Keratinocyte (primary cell): ENCODE results near the gene ZNHIT3. TPM values are rescaled to one million over a fixed set of nuclear protein-coding genes. Genes with fewer than 3 reads are reported as not detected.

ENCODE experiments used
- DNase-seq: peaks from one replicate; pipeline ENCODE4 v3.0.0-alpha.2; 2011; ENCODE audit warnings: low read depth, missing footprints, low spot score
- FAIRE-seq: peaks from 2 replicates; lab custom pipeline; 2011; peaks lifted over from hg19 to GRCh38; lab: Jason Lieb, UNC
- H2AFZ ChIP-seq: 2 replicates; pipeline ENCODE4 v1.6.0; 2012; ENCODE audit warnings: low read length, control low read depth, inconsistent platforms; ENCODE audit not compliant: control insufficient read depth
- H3K27ac ChIP-seq: 2 replicates; pipeline ENCODE4 v1.5.1; 2011; ENCODE audit warnings: low read length; ENCODE audit not compliant: control insufficient read depth, insufficient read depth
- H3K27me3 ChIP-seq: 3 replicates; pipeline ENCODE4 v1.6.0; 2011; ENCODE audit warnings: low read length; ENCODE audit not compliant: control insufficient read depth, insufficient read depth; ENCODE audit errors: extremely low read depth
- H3K36me3 ChIP-seq, 2 experiments: 2 replicates in 1 of 2; 3 replicates in 1 of 2; pipeline ENCODE4 v1.5.1; 2011; ENCODE audit warnings: low read length in 2 of 2, mild to moderate bottlenecking in 1 of 2; ENCODE audit not compliant: control insufficient read depth in 2 of 2, insufficient read depth in 2 of 2; ENCODE audit errors: extremely low read depth in 1 of 2
- H3K4me1 ChIP-seq: 3 replicates; pipeline ENCODE4 v1.5.1; 2011; ENCODE audit warnings: low read length; ENCODE audit not compliant: control insufficient read depth, insufficient read depth; ENCODE audit errors: extremely low read depth
- H3K4me2 ChIP-seq: 3 replicates; pipeline ENCODE4 v1.6.0; 2011; ENCODE audit warnings: low read depth, low read length; ENCODE audit not compliant: control insufficient read depth, insufficient read depth; ENCODE audit errors: extremely low read depth
- H3K4me3 ChIP-seq, 3 experiments: fragments of 200-600 bp in 1 of 3; sonication (generic) in 1 of 3; 2 replicates in 2 of 3; 3 replicates in 1 of 3; pipeline ENCODE4 v1.5.1; 2011 to 2016; ENCODE audit warnings: low read length in 3 of 3, mild to moderate bottlenecking in 3 of 3, control low read depth in 2 of 3, inconsistent platforms in 1 of 3, low read depth in 1 of 3, mixed read lengths in 1 of 3, mixed run types in 1 of 3, moderate library complexity in 1 of 3; ENCODE audit not compliant: control insufficient read depth in 2 of 3, insufficient read depth in 2 of 3; ENCODE audit errors: extremely low read depth in 1 of 3
- H3K79me2 ChIP-seq: 2 replicates; pipeline ENCODE4 v1.6.0; 2012; ENCODE audit warnings: low read length; ENCODE audit not compliant: control insufficient read depth, insufficient read depth
- H3K9ac ChIP-seq: 3 replicates; pipeline ENCODE4 v1.6.0; 2011; ENCODE audit warnings: low read length; ENCODE audit not compliant: control insufficient read depth, insufficient read depth; ENCODE audit errors: extremely low read depth
- H3K9me1 ChIP-seq: 3 replicates; pipeline ENCODE4 v1.6.0; 2011; ENCODE audit warnings: low read length; ENCODE audit not compliant: control insufficient read depth, insufficient read depth; ENCODE audit errors: extremely low read depth
- H3K9me3 ChIP-seq: 2 replicates; pipeline ENCODE4 v1.5.1; 2012; ENCODE audit warnings: low read depth, low read length; ENCODE audit not compliant: control insufficient read depth
- H4K20me1 ChIP-seq: 3 replicates; pipeline ENCODE4 v1.6.0; 2011; ENCODE audit warnings: low read length; ENCODE audit not compliant: control insufficient read depth, insufficient read depth; ENCODE audit errors: extremely low read depth
- CTCF ChIP-seq, 3 experiments: IDR thresholded peaks in 1 of 3; conservative IDR thresholded peaks in 1 of 3; optimal IDR thresholded peaks in 1 of 3; 2 replicates in 2 of 3; 3 replicates in 1 of 3; pipeline versions ENCODE3 to v1.5.1; 2011; ENCODE audit warnings: low read length in 3 of 3, mild to moderate bottlenecking in 3 of 3, moderate library complexity in 2 of 3, control low read depth in 1 of 3, inconsistent platforms in 1 of 3; ENCODE audit not compliant: insufficient read depth in 2 of 3; ENCODE audit errors: extremely low read depth in 1 of 3
- EZH2 ChIP-seq: IDR thresholded peaks from one replicate; pipeline ENCODE4 v1.6.1; 2012; ENCODE audit warnings: inconsistent platforms, mild to moderate bottlenecking, low read length, moderate library complexity
- dilution Hi-C: fragments of 300-500 bp; cut with MboI; formaldehyde crosslinking; loops from one replicate; pipeline ENCODE4 v1.7.0; 2020; ENCODE audit warnings: low sequenced_read_pairs; ENCODE audit not compliant: extremely low pct_ligation_motif_present
- polyA plus RNA-seq, 5 experiments: library from polyadenylated mRNA; depleted of rRNA in 3 of 5; stranded (reverse) in 3 of 5; stranded (forward) in 1 of 5; unstranded in 1 of 5; fragments of >200 nt; gene quantifications; 1 replicate in 1 of 5; 2 replicates in 3 of 5; 3 replicates in 1 of 5; pipeline versions ENCODE4 v1.2.1 to v1.2.3, GENCODE V29; 2011 to 2012; ENCODE audit warnings: missing spikeins in 2 of 5, low read depth in 1 of 5, low replicate concordance in 1 of 5
- small RNA-seq, 3 experiments: library from RNA; depleted of rRNA; stranded (forward); fragments of <200 nt; gene quantifications; one replicate each; pipeline ENCODE3, GENCODE V24; 2012; ENCODE audit warnings: low read depth in 3 of 3, low replicate concordance in 1 of 3; ENCODE audit not compliant: insufficient read length in 3 of 3

The ZNHIT3 gene
- polyA plus RNA-seq, 1 donor (not counting 4 experiments of a cell fraction or from before 2014, with no cell fraction given), result 72.4 TPM

DNA sequence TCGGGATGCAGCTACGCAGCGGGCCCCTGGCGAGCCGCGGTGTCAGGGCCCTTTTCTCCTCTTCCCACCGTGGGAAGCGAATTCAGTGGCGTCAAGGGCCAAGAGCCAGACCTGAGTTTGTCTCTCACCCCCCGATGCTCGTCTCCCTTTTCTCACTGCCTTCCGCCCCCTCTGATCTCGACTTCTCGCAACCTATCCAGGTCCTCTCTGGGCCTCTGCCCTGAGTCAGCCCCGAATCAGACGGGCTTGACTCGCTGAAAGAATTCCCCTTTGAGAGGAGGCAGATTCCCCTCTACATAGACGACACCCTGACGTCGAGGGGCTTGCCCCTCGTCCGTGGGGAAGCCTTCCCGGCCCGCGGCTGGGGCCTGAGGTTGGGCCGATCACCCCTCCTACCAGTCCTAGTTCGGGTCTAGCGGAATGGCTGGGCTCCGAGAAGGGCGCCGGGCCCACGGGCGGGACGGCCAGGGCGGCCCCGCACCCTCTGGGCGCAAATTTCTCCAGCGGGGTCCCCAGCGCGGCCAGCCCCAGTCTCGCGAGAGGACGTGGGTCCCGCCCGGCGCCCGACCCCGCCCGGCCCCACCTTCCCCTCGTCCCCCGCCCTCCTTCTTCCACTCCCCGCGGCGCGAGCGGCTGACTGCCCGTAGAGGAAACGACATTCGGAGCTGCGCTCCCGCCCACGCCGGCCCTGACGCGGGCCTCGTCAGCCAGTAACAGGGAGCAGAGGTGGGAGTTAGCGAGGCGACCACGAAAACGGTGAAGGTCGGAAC lies 58.0 kb downstream of the ZNHIT3 start, which contains the start of gene GGNBP2:
Gene GGNBP2 (plus strand): TSS at position 613 of the 770 bp plus-strand sequence. CDS start 806 bp downstream, outside the sequence.
- no peak for FAIRE-seq
- H3K4me1 ChIP-seq, result peaks cover 21% of the 10 kb centered on the region
- peak within 1 kb of the TSS; percentile 99 for H3K9ac ChIP-seq
- H3K36me3 ChIP-seq, result peaks cover 2 to 6% of the 10 kb centered on the region in 2 experiments
- peaks cover 65% of the 10 kb centered on the region for H3K79me2 ChIP-seq
- peak within 1 kb of the TSS; percentile 96 for H3K27ac ChIP-seq
- dilution Hi-C loops, result no loop called here
- no peaks in the 10 kb centered on the region for H3K27me3 ChIP-seq
- DNase-seq, result no peak
- peak within 1 kb of the TSS; percentile 85 for H2AFZ ChIP-seq
- no peaks in the 10 kb centered on the region for H3K9me1 ChIP-seq
- TF ChIP-seq CTCF (optimal IDR thresholded peaks at IDR 0.05 in 1 of 3, IDR thresholded peaks at IDR 0.05 in 1 of 3, conservative IDR thresholded peaks at IDR 0.05 in 1 of 3; ENCODE audit: extremely low read depth in 1 of 3, insufficient read depth in 2 of 3, low read length in 3 of 3) (no peak), EZH2 (no peak)
- peaks cover 5% of the 10 kb centered on the region for H4K20me1 ChIP-seq
- H3K9me3 ChIP-seq, result no peaks in the 10 kb centered on the region
- peak within 1 kb of the TSS; percentile 91 for H3K4me2 ChIP-seq
- H3K4me3 ChIP-seq, result peak within 1 kb of the TSS; percentile 95 to 98 (median 97)

- Histone ChIP-seq H3K27me3 (no peaks in the 10 kb centered on the region), H3K9me1 (no peaks in the 10 kb centered on the region), H2AFZ (peak overlapping the region; percentile 82), H3K9me3 (no peaks in the 10 kb centered on the region), H3K79me2 (peaks cover 71% of the 10 kb centered on the region), H3K36me3 (peaks cover 2 to 6% of the 10 kb centered on the region in 2 experiments), H3K4me2 (peak overlapping the region; percentile 32), H3K4me3 (peak overlapping the region; percentile 95 to 98 (median 97)), H4K20me1 (peaks cover 5% of the 10 kb centered on the region), H3K4me1 (peaks cover 21% of the 10 kb centered on the region), H3K27ac (peak overlapping the region; percentile 96), H3K9ac (peak overlapping the region; percentile 99)
- dilution Hi-C loops, result no loop called here
- FAIRE-seq (no peak), DNase-seq (no peak)
- TF ChIP-seq CTCF (optimal IDR thresholded peaks at IDR 0.05 in 1 of 3, IDR thresholded peaks at IDR 0.05 in 1 of 3, conservative IDR thresholded peaks at IDR 0.05 in 1 of 3; ENCODE audit: extremely low read depth in 1 of 3, insufficient read depth in 2 of 3, low read length in 3 of 3) (no peak), EZH2 (no peak)
Observed at GRCh38 chr17:36545077-36545464, 58.6 kb downstream of the ZNHIT3 start.

Small RNA genes within 50 kb of the gene (small RNA-seq; reads per million reads assigned to genes)
- gene RNA5SP439, result 0 reads per million in 3 experiments

Other genes with a start within 250 kb of the ZNHIT3 start
- 0.03 TPM in 1 of 3 replicates, not detected in the others for gene TBC1D3I, start 222.1 kb upstream of the ZNHIT3 start, polyA plus RNA-seq
- gene TBC1D3G, start 162.8 kb upstream of the ZNHIT3 start, polyA plus RNA-seq, result not detected in 3 replicates
- gene TBC1D3H, start 98.2 kb upstream of the ZNHIT3 start, polyA plus RNA-seq, result not detected in 3 replicates
- 47.9 to 59.4 TPM (median 49.7 TPM) in 3 replicates for gene MYO19, start 48.2 kb downstream of the ZNHIT3 start, polyA plus RNA-seq
- 4.2 to 9.8 TPM (median 7.4 TPM) in 3 replicates for gene PIGW, start 48.3 kb downstream of the ZNHIT3 start, polyA plus RNA-seq
- gene GGNBP2, start 58.2 kb downstream of the ZNHIT3 start, polyA plus RNA-seq, result 73.0 to 95.5 TPM (median 84.9 TPM) in 3 replicates
- gene DHRS11, start 105.2 kb downstream of the ZNHIT3 start, polyA plus RNA-seq, result 11.0 to 14.3 TPM (median 11.4 TPM) in 3 replicates
- 3.7 to 5.4 TPM (median 3.8 TPM) in 3 replicates for gene MRM1, start 114.9 kb downstream of the ZNHIT3 start, polyA plus RNA-seq